K562 (cell line): ENCODE results near the gene SLC39A5. TPM values are rescaled to one million over a fixed set of nuclear protein-coding genes. Genes with fewer than 3 reads are reported as not detected.

Source experiments
- C11orf30 ChIP-seq: fragments of 450-650 bp; IDR thresholded peaks from 2 replicates; pipeline ENCODE4 v1.6.1; 2016; ENCODE audit warnings: low read depth, mild to moderate bottlenecking
- MAZ ChIP-seq, 2 experiments: fragments of 450-650 bp in 1 of 2; sonication (generic) in 1 of 2; formaldehyde crosslinking; IDR thresholded peaks in 1 of 2; conservative IDR thresholded peaks in 1 of 2; 2 replicates each; pipeline versions ENCODE4 v1.4.0 to v1.5.0; 2020; ENCODE audit warnings: mild to moderate bottlenecking in 1 of 2, missing genetic modification reagents in 1 of 2
- MYNN ChIP-seq, 2 experiments: sonication (generic); formaldehyde crosslinking in 1 of 2; IDR thresholded peaks; 2 replicates each; pipeline versions ENCODE4 v1.5.0 to v1.6.1; 2016 to 2020; ENCODE audit warnings: antibody characterized with exemption in 1 of 2, missing genetic modification reagents in 1 of 2
- SMARCA5 ChIP-seq: fragments of 450-650 bp; IDR thresholded peaks from 2 replicates; pipeline ENCODE4 v1.6.1; 2016
- ZNF707 ChIP-seq: fragments of 250-450 bp; sonication (Bioruptor Pico); conservative IDR thresholded peaks from 2 replicates; pipeline ENCODE4 v1.8.0; 2022; ENCODE audit warnings: inconsistent platforms, mild to moderate bottlenecking, moderate library complexity
- polyA plus RNA-seq, 8 experiments: library from polyadenylated mRNA; depleted of rRNA in 4 of 8; stranded (reverse) in 5 of 8; unstranded in 3 of 8; fragments of >200 nt; fragmentation: Nextera tagmentation in 2 of 8; fragmentation: Illumina TruSeq in 1 of 8; extraction: Ambion mirVana in 2 of 8; extraction: Trizol in 1 of 8; gene quantifications; 2 replicates each; pipeline versions ENCODE4 v1.2.1 to v1.2.3, GENCODE V29; 2011 to 2014; ENCODE audit warnings: inconsistent platforms in 1 of 8, missing spikeins in 1 of 8
- total RNA-seq, 7 experiments: library from RNA; depleted of rRNA in 6 of 7; stranded (reverse); fragments of >200 nt in 6 of 7; fragmentation: Illumina TruSeq in 2 of 7; extraction: Trizol in 2 of 7; gene quantifications; 2 replicates each; pipeline versions ENCODE4 v1.2.1 to v1.2.3, GENCODE V29; 2011 to 2021; ENCODE audit warnings: low replicate concordance in 1 of 7
- TF ChIP-seq, protein P1 (sequence below), 2 experiments: fragments of 450-650 bp; IDR thresholded peaks; 2 replicates each; pipeline ENCODE4 v1.6.1; 2018; ENCODE audit warnings: mild to moderate bottlenecking in 2 of 2, low read depth in 1 of 2; ENCODE audit not compliant: partially characterized antibody in 2 of 2
- TF ChIP-seq, protein P2 (sequence below): sonication (generic); formaldehyde crosslinking; IDR thresholded peaks from 2 replicates; pipeline ENCODE4 v1.8.0; 2023; ENCODE audit warnings: mild to moderate bottlenecking, missing genetic modification reagents
- TF ChIP-seq, protein P3 (sequence below): fragments of 250-450 bp; sonication (Bioruptor Pico); IDR thresholded peaks from 2 replicates; pipeline ENCODE4 v1.4.0; 2020

The SLC39A5 gene
- total and polyA plus RNA-seq, 9 of the 15 experiments (the other 6 are each of a cell fraction or from before 2014, with no cell fraction given): 0.08 to 0.10 TPM; not detected in 7

DNA sequence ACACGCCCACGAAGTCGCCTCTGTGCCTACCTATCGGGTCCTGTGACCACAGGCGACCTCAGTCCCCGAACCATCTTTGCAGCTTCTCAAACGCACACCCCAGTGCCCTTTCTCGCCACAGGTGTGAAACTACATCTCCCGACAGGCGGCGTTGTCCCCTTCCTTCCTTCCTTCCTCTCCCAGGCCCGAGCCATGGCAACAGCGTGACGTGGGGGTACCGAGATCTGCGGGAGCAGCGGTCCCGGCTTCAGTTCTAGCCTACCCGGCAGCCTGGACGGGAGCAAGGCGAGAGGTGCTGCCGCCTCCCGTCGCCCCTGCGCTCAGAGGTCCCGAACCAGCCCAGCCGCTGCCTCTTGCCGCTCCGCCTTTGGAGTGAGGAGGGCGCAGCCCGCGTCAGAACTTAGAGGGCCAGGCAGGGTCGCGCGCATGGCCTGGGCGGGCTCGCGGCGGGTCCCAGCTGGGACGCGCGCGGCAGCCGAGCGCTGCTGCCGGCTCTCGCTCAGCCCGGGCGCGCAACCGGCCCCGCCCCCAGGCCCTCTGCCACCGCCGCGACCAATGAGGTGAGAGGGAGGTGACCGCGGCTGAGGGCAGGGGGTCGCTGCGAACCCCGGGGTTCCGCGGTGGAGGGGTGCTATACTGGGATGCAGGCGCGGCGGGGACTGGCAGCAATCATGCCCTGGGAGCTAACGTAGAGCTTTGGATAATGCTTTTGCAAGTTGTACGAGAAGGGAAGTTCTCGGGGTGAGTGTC is 37.0 kb downstream of the SLC39A5 start, which contains the start of gene COQ10A (continued):
- TF ChIP-seq, protein P1, sequence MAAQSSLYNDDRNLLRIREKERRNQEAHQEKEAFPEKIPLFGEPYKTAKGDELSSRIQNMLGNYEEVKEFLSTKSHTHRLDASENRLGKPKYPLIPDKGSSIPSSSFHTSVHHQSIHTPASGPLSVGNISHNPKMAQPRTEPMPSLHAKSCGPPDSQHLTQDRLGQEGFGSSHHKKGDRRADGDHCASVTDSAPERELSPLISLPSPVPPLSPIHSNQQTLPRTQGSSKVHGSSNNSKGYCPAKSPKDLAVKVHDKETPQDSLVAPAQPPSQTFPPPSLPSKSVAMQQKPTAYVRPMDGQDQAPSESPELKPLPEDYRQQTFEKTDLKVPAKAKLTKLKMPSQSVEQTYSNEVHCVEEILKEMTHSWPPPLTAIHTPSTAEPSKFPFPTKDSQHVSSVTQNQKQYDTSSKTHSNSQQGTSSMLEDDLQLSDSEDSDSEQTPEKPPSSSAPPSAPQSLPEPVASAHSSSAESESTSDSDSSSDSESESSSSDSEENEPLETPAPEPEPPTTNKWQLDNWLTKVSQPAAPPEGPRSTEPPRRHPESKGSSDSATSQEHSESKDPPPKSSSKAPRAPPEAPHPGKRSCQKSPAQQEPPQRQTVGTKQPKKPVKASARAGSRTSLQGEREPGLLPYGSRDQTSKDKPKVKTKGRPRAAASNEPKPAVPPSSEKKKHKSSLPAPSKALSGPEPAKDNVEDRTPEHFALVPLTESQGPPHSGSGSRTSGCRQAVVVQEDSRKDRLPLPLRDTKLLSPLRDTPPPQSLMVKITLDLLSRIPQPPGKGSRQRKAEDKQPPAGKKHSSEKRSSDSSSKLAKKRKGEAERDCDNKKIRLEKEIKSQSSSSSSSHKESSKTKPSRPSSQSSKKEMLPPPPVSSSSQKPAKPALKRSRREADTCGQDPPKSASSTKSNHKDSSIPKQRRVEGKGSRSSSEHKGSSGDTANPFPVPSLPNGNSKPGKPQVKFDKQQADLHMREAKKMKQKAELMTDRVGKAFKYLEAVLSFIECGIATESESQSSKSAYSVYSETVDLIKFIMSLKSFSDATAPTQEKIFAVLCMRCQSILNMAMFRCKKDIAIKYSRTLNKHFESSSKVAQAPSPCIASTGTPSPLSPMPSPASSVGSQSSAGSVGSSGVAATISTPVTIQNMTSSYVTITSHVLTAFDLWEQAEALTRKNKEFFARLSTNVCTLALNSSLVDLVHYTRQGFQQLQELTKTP (IDR thresholded peaks at IDR 0.05; ENCODE audit: low read depth in 1 of 2, partially characterized antibody in 2 of 2): no peak
- TF ChIP-seq SMARCA5 (peak; percentile 22; the same call in 1 of the 2 replicates), ZNF707 (CRISPR knock-in tag) (no peak), MAZ (CRISPR knock-in tag; conservative IDR thresholded peaks at IDR 0.05 in 1 of 2, IDR thresholded peaks at IDR 0.05 in 1 of 2) (peak in 1 of 2 experiments; percentile 84; a peak in 3 of 4 replicates), C11orf30 (0 out of 2 replicates have a peak, but pooled peaks have one; percentile 12), MYNN (IDR thresholded peaks at IDR 0.05) (peak; percentile 68; the same call in 1 of the 2 replicates), MYNN (CRISPR knock-in tag; IDR thresholded peaks at IDR 0.05) (no peak)
- TF ChIP-seq, protein P2, sequence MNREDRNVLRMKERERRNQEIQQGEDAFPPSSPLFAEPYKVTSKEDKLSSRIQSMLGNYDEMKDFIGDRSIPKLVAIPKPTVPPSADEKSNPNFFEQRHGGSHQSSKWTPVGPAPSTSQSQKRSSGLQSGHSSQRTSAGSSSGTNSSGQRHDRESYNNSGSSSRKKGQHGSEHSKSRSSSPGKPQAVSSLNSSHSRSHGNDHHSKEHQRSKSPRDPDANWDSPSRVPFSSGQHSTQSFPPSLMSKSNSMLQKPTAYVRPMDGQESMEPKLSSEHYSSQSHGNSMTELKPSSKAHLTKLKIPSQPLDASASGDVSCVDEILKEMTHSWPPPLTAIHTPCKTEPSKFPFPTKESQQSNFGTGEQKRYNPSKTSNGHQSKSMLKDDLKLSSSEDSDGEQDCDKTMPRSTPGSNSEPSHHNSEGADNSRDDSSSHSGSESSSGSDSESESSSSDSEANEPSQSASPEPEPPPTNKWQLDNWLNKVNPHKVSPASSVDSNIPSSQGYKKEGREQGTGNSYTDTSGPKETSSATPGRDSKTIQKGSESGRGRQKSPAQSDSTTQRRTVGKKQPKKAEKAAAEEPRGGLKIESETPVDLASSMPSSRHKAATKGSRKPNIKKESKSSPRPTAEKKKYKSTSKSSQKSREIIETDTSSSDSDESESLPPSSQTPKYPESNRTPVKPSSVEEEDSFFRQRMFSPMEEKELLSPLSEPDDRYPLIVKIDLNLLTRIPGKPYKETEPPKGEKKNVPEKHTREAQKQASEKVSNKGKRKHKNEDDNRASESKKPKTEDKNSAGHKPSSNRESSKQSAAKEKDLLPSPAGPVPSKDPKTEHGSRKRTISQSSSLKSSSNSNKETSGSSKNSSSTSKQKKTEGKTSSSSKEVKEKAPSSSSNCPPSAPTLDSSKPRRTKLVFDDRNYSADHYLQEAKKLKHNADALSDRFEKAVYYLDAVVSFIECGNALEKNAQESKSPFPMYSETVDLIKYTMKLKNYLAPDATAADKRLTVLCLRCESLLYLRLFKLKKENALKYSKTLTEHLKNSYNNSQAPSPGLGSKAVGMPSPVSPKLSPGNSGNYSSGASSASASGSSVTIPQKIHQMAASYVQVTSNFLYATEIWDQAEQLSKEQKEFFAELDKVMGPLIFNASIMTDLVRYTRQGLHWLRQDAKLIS (CRISPR knock-in tag): peak; percentile 85
- TF ChIP-seq, protein P3, sequence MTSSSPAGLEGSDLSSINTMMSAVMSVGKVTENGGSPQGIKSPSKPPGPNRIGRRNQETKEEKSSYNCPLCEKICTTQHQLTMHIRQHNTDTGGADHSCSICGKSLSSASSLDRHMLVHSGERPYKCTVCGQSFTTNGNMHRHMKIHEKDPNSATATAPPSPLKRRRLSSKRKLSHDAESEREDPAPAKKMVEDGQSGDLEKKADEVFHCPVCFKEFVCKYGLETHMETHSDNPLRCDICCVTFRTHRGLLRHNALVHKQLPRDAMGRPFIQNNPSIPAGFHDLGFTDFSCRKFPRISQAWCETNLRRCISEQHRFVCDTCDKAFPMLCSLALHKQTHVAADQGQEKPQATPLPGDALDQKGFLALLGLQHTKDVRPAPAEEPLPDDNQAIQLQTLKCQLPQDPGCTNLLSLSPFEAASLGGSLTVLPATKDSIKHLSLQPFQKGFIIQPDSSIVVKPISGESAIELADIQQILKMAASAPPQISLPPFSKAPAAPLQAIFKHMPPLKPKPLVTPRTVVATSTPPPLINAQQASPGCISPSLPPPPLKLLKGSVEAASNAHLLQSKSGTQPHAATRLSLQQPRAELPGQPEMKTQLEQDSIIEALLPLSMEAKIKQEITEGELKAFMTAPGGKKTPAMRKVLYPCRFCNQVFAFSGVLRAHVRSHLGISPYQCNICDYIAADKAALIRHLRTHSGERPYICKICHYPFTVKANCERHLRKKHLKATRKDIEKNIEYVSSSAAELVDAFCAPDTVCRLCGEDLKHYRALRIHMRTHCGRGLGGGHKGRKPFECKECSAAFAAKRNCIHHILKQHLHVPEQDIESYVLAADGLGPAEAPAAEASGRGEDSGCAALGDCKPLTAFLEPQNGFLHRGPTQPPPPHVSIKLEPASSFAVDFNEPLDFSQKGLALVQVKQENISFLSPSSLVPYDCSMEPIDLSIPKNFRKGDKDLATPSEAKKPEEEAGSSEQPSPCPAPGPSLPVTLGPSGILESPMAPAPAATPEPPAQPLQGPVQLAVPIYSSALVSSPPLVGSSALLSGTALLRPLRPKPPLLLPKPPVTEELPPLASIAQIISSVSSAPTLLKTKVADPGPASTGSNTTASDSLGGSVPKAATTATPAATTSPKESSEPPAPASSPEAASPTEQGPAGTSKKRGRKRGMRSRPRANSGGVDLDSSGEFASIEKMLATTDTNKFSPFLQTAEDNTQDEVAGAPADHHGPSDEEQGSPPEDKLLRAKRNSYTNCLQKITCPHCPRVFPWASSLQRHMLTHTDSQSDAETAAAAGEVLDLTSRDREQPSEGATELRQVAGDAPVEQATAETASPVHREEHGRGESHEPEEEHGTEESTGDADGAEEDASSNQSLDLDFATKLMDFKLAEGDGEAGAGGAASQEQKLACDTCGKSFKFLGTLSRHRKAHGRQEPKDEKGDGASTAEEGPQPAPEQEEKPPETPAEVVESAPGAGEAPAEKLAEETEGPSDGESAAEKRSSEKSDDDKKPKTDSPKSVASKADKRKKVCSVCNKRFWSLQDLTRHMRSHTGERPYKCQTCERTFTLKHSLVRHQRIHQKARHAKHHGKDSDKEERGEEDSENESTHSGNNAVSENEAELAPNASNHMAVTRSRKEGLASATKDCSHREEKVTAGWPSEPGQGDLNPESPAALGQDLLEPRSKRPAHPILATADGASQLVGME (CRISPR knock-in tag): peak; percentile 84
